H1 (cell line): Measurements from ENCODE around the gene ODF4.

ENCODE experiments used
- CHD2 ChIP-seq: IDR thresholded peaks from 2 replicates; pipeline ENCODE4 v1.6.1; 2012; ENCODE audit warnings: low read length, improper control_type of control experiment
- JUN ChIP-seq: IDR thresholded peaks from 2 replicates; pipeline ENCODE4 v1.6.1; 2011; ENCODE audit warnings: low read depth, mild to moderate bottlenecking, improper control_type of control experiment, low read length
- JUND ChIP-seq: IDR thresholded peaks from 2 replicates; pipeline ENCODE4 v1.6.1; 2011; ENCODE audit warnings: mild to moderate bottlenecking, improper control_type of control experiment, low read length
- NRF1 ChIP-seq: IDR thresholded peaks from 2 replicates; pipeline ENCODE4 v1.6.1; 2011; ENCODE audit warnings: mild to moderate bottlenecking, low read depth, low read length, improper control_type of control experiment
- POLR2A ChIP-seq, 2 experiments: IDR thresholded peaks; 1 replicate in 1 of 2; 2 replicates in 1 of 2; pipeline ENCODE4 v1.6.1; 2011; ENCODE audit warnings: low read depth in 2 of 2, low read length in 2 of 2, mild to moderate bottlenecking in 2 of 2; ENCODE audit errors: control extremely low read depth in 1 of 2
- SIN3A ChIP-seq, 2 experiments: IDR thresholded peaks in 1 of 2; conservative IDR thresholded peaks in 1 of 2; 2 replicates each; pipeline ENCODE4 v1.6.1; 2011 to 2012; ENCODE audit warnings: low read length in 2 of 2, improper control_type of control experiment in 1 of 2, low read depth in 1 of 2, mild to moderate bottlenecking in 1 of 2
- SRF ChIP-seq: IDR thresholded peaks from 2 replicates; pipeline ENCODE4 v1.6.1; 2011; ENCODE audit warnings: mild to moderate bottlenecking, low read depth, low read length, moderate library complexity
- TAF1 ChIP-seq: IDR thresholded peaks from 2 replicates; pipeline ENCODE4 v1.6.1; 2011; ENCODE audit warnings: mild to moderate bottlenecking, low read depth, low read length
- TEAD4 ChIP-seq: IDR thresholded peaks from 2 replicates; pipeline ENCODE4 v1.6.1; 2012; ENCODE audit warnings: low read depth, low read length, inconsistent platforms, mixed read lengths
- TF ChIP-seq, protein P1 (sequence below), 3 experiments: IDR thresholded peaks; 1 replicate in 2 of 3; 2 replicates in 1 of 3; pipeline versions ENCODE4 v1.5.1 to v1.6.1; 2011; ENCODE audit warnings: low read length in 3 of 3, mild to moderate bottlenecking in 3 of 3, inconsistent platforms in 2 of 3, low read depth in 1 of 3, moderate library complexity in 1 of 3; ENCODE audit not compliant: insufficient read depth in 1 of 3; ENCODE audit errors: control extremely low read depth in 1 of 3

DNA sequence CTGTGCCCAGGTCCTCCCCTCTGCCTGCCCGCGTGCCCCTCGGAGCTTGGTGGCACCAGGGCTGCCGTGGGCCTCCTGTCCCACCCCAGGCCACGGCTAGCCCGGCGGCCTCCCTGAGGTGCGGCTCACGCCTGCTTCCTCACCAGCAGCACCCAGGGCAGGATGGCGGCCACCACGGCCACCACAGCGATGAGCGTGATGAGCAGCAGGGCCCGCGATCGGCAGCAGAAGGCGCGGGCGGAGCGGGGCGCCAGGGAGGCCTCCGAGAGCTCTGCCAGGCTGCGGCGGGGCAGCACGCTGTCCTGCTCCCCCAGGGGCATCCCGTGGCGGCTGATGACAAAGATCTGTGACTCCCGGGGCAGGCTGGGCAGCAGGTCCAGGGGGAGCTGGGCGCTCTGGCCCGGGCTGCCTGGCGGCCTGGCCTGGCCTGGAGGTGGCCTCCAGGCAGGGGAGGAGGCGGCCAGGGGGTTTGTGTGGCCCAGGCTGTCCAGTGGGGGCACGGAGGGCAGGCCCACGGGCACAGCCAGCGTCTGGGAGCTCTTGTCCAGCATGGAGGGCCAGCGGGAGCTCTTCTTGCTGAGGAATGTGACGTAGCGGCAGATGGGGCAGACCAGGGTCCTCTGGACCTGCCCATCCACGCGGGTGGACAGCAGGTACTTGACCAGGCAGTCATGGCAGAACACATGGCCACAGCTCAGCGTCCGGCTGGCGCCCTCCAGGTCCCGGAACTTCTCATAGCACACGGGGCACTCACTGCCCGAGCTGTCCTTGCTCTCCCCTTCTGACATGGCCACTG lies 53.2 kb downstream of the ODF4 start:
- TF ChIP-seq, protein P1, sequence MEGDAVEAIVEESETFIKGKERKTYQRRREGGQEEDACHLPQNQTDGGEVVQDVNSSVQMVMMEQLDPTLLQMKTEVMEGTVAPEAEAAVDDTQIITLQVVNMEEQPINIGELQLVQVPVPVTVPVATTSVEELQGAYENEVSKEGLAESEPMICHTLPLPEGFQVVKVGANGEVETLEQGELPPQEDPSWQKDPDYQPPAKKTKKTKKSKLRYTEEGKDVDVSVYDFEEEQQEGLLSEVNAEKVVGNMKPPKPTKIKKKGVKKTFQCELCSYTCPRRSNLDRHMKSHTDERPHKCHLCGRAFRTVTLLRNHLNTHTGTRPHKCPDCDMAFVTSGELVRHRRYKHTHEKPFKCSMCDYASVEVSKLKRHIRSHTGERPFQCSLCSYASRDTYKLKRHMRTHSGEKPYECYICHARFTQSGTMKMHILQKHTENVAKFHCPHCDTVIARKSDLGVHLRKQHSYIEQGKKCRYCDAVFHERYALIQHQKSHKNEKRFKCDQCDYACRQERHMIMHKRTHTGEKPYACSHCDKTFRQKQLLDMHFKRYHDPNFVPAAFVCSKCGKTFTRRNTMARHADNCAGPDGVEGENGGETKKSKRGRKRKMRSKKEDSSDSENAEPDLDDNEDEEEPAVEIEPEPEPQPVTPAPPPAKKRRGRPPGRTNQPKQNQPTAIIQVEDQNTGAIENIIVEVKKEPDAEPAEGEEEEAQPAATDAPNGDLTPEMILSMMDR (IDR thresholded peaks at IDR 0.05; ENCODE audit: control extremely low read depth in 1 of 3, insufficient read depth in 1 of 3, low read depth in 1 of 3, low read length in 3 of 3): no peak
- TF ChIP-seq SIN3A (conservative IDR thresholded peaks at IDR 0.05 in 1 of 2, IDR thresholded peaks at IDR 0.05 in 1 of 2; ENCODE audit: low read depth in 1 of 2, low read length in 2 of 2) (no peak), JUND (no peak), POLR2A (IDR thresholded peaks at IDR 0.05; ENCODE audit: control extremely low read depth in 1 of 2, low read depth in 2 of 2, low read length in 2 of 2) (no peak), NRF1 (no peak), TEAD4 (no peak), SRF (no peak), TAF1 (no peak), CHD2 (no peak), JUN (no peak)
